D721Med (cell line): ENCODE results near the gene INSM1.
A peak's percentile ranks its signal among the peaks of the same experiment; 100 is the strongest.

ENCODE experiments used
- DNase-seq: peaks from one replicate; pipeline ENCODE4 v3.0.0; 2011; ENCODE audit warnings: low spot score; ENCODE audit not compliant: insufficient read length
- FAIRE-seq: peaks from 2 replicates; lab custom pipeline; 2011; peaks lifted over from hg19 to GRCh38; lab: Jason Lieb, UNC
- CTCF ChIP-seq: IDR thresholded peaks from 2 replicates; pipeline ENCODE4 v1.5.1; 2012; ENCODE audit warnings: mild to moderate bottlenecking, control low read depth; ENCODE audit not compliant: insufficient read depth; ENCODE audit errors: missing control alignments

Gene INSM1

GRCh38 chr20:20401991-20402390 lies 34.1 kb downstream of the INSM1 start:
- FAIRE-seq (no peak), DNase-seq (no peak)
- no peak for TF ChIP-seq CTCF

- no peak for TF ChIP-seq CTCF
- DNase-seq (no peak), FAIRE-seq (no peak)
Measured at GRCh38 chr20:20404633-20405032, 36.7 kb downstream of the INSM1 start.

DNA sequence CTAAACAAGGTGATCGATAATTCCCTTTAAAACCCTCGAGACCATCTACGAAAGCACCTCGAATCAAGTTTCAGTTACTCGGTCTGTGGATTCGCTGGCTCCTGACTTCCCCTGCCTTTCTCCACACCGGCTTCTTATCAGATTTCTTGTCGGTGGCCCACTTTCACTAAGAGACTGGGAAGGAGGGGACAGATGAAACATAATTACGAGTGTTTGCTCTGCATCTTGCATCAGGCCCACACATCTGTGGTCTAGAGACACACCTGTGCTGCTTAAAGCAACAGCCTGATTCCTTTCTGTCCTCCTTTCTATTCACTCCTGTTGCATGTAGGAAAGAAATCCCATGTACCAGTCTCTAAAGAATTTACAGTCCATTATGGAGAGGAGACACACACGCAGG lies 37.7 kb downstream of the INSM1 start:
- no peak for FAIRE-seq
- TF ChIP-seq CTCF, result no peak
- DNase-seq, result no peak

GRCh38 chr20:20406306-20406705 lies 38.4 kb downstream of the INSM1 start:
- FAIRE-seq, result no peak
- TF ChIP-seq CTCF, result no peak
- DNase-seq, result no peak

DNA sequence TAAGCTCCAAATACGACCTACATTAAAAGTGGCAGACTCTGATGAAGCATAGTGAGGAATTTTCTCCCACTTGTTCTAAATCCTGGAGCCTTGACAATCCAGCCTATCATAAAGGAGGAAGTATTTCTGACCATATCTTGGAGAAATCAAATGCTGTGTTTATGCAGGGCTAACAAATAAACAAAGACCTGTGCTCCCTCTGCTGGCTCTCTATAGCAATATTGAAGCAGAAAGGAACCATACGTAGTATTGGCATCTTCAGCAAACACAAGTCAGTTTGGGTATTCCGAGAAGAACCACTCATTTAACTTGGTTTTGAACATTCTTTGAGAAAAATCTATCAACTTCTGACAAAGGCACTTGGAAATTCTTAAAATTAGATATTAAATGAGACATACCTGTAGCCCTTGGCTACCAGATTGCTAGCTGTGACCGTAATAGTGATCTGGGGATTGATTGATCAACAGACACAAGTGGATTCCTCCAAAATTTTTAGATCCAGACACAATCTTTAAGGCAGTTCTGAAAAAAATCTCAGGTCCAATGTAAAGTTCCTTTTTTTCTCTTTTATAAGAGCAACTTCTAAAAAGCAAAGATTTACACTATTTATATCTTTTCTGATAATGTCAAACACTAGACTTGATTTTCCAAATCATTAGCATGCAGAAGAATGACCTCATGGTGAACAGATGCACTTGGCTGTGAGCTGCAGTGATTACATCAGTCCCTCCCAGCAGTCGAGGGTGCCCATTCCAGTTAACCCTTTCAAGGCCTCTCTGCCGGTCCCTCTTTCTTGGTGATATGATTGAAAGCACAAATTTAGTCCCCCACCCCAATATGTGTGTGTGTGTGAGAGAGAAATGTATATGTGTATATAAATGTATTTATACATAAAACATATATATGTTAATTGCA lies 40.2 kb downstream of the INSM1 start:
- no peak for DNase-seq
- TF ChIP-seq CTCF, result peak; percentile 50
- FAIRE-seq, result no peak

DNA sequence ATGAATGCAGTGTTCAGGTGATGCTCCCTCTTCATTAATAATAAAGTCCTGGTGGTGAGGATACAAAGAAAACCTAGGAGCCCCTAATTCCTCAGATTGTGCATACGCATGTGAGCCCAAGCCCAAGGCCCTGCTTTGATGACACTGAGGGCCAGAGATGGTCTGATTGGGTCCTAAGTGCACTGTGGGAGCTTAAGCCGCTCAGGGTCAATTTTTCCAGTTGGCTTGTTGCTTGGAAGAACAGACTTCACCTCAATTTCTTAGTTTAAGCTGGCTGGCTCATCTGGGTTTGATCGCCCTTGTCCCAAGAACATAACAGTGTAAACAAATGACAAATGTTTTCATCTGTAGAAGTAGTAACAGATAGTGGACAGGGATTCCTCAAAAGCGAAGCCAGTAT lies 41.4 kb downstream of the INSM1 start:
- no peak for DNase-seq
- TF ChIP-seq CTCF, result no peak
- FAIRE-seq, result no peak

DNA sequence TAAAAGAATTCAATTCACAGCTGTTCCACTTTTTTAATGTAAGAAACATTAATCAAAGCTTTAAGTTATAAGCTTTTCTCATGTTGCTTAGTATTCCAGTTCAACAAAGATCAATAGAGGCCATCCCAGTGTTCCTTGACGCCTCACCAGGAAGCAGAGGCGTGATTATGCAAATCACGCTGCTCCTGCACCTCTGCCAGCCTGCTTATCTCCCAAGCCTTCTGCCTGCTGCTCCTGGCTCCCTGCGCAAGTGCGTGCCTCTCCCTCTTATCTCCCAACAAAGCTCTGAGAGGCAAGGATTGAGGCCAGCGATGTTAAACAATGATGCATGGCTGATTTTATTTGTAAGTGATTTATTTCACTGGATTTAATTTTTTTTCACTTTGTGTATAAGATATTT lies 42.8 kb downstream of the INSM1 start:
- TF ChIP-seq CTCF, result no peak
- DNase-seq (no peak), FAIRE-seq (peak; percentile 46)
